SJSA1 (cell line): ENCODE results near the gene LRP6. TPM values are rescaled to one million over a fixed set of nuclear protein-coding genes. Genes with fewer than 3 reads are reported as not detected.
"Not testable (repeated sequence)": the region's sequence is repeated elsewhere in the genome, so short reads cannot be mapped to it uniquely, and the experiment has no call there.

Source experiments
- DNase-seq, 2 experiments: peaks; one replicate each; pipeline ENCODE4 v3.0.0-alpha.2; 2015 to 2020; ENCODE audit warnings: low spot score in 2 of 2, low read depth in 1 of 2
- H3K27ac ChIP-seq: fragments of 250-450 bp; sonication (Bioruptor Pico); 2 replicates; pipeline ENCODE4 v1.5.1; 2020; ENCODE audit warnings: mild to moderate bottlenecking, moderate library complexity
- H3K27me3 ChIP-seq: fragments of 250-450 bp; sonication (Bioruptor Pico); replicated peaks from 2 replicates; pipeline ENCODE4 v1.5.1; 2020; ENCODE audit warnings: mild to moderate bottlenecking, moderate library complexity
- H3K36me3 ChIP-seq: fragments of 250-450 bp; sonication (Bioruptor Pico); 2 replicates; pipeline ENCODE4 v1.5.1; 2020; ENCODE audit warnings: mild to moderate bottlenecking
- H3K4me1 ChIP-seq: fragments of 250-450 bp; sonication (Bioruptor Pico); replicated peaks from 2 replicates; pipeline ENCODE4 v1.6.1; 2021; ENCODE audit warnings: mild to moderate bottlenecking
- H3K4me3 ChIP-seq: fragments of 250-450 bp; sonication (Bioruptor Pico); 2 replicates; pipeline ENCODE4 v1.5.1; 2020; ENCODE audit warnings: mild to moderate bottlenecking
- H3K9me3 ChIP-seq: fragments of 250-450 bp; sonication (Bioruptor Pico); replicated peaks from 2 replicates; pipeline ENCODE4 v1.5.1; 2020; ENCODE audit warnings: mild to moderate bottlenecking
- total RNA-seq: library from RNA; depleted of rRNA; stranded (reverse); fragments of >200 nt; shearing (Covaris generic); gene quantifications from 2 replicates; pipeline ENCODE4 v1.2.3, GENCODE V29; 2014

The LRP6 gene
- total RNA-seq, 1 experiment from 2014 or later = 31.3 TPM

- Histone ChIP-seq H3K27ac (no peak overlapping the region), H3K4me1 (peaks cover 7% of the 10 kb centered on the region; the same call in 1 of the 2 replicates), H3K9me3 (no peaks in the 10 kb centered on the region), H3K36me3 (peaks cover 28% of the 10 kb centered on the region), H3K4me3 (no peak overlapping the region), H3K27me3 (no peaks in the 10 kb centered on the region)
- no peak for DNase-seq
Measured at GRCh38 chr12:12178559-12178958, 88.3 kb downstream of the LRP6 start.

- no peak for DNase-seq
Measured at GRCh38 chr12:12176402-12176801, 90.4 kb downstream of the LRP6 start.

GRCh38 chr12:12171991-12172511 is 94.8 kb downstream of the LRP6 start:
- H3K27me3 ChIP-seq = no peaks in the 10 kb centered on the region
- no peak overlapping the region for H3K27ac ChIP-seq
- H3K36me3 ChIP-seq = no peaks in the 10 kb centered on the region
- H3K4me3 ChIP-seq = no peak overlapping the region
- no peaks in the 10 kb centered on the region for H3K4me1 ChIP-seq
- no peaks in the 10 kb centered on the region for H3K9me3 ChIP-seq
- no peak for DNase-seq

More at GRCh38 chr12:12176402-12176801, 90.4 kb downstream of the LRP6 start:
- Histone ChIP-seq H3K9me3 (no peaks in the 10 kb centered on the region), H3K36me3 (peaks cover 18% of the 10 kb centered on the region), H3K27me3 (no peaks in the 10 kb centered on the region), H3K4me3 (no peak overlapping the region), H3K4me1 (no peaks in the 10 kb centered on the region), H3K27ac (no peak overlapping the region)

GRCh38 chr12:12167847-12168246 is 99.0 kb downstream of the LRP6 start:
- Histone ChIP-seq H3K27ac (no peak overlapping the region), H3K4me1 (no peaks in the 10 kb centered on the region), H3K36me3 (peaks cover 16% of the 10 kb centered on the region), H3K9me3 (no peaks in the 10 kb centered on the region), H3K27me3 (no peaks in the 10 kb centered on the region), H3K4me3 (no peak overlapping the region)
- no peak for DNase-seq

GRCh38 chr12:12166751-12167150 is 100.1 kb downstream of the LRP6 start:
- no peaks in the 10 kb centered on the region for H3K27me3 ChIP-seq
- H3K36me3 ChIP-seq = peaks cover 21% of the 10 kb centered on the region
- no peak overlapping the region for H3K4me3 ChIP-seq
- no peaks in the 10 kb centered on the region for H3K4me1 ChIP-seq
- no peaks in the 10 kb centered on the region for H3K9me3 ChIP-seq
- no peak for DNase-seq
- H3K27ac ChIP-seq = no peak overlapping the region

GRCh38 chr12:12159988-12160387 is 106.9 kb downstream of the LRP6 start:
- DNase-seq = no peak
- H3K27ac ChIP-seq = no peak overlapping the region

GRCh38 chr12:12158858-12159257 is 108.0 kb downstream of the LRP6 start:
- Histone ChIP-seq H3K27me3 (no peaks in the 10 kb centered on the region), H3K9me3 (no peaks in the 10 kb centered on the region), H3K4me1 (no peaks in the 10 kb centered on the region), H3K36me3 (peaks cover 66% of the 10 kb centered on the region), H3K4me3 (no peak overlapping the region), H3K27ac (no peak overlapping the region)
- DNase-seq = no peak

More at GRCh38 chr12:12159988-12160387, 106.9 kb downstream of the LRP6 start:
- no peaks in the 10 kb centered on the region for H3K4me1 ChIP-seq
- no peaks in the 10 kb centered on the region for H3K9me3 ChIP-seq
- H3K27me3 ChIP-seq = no peaks in the 10 kb centered on the region
- H3K4me3 ChIP-seq = no peak overlapping the region
- H3K36me3 ChIP-seq = peaks cover 66% of the 10 kb centered on the region

GRCh38 chr12:12157424-12157823 is 109.4 kb downstream of the LRP6 start:
- Histone ChIP-seq H3K4me3 (no peak overlapping the region), H3K4me1 (no peaks in the 10 kb centered on the region), H3K27ac (no peak overlapping the region), H3K36me3 (peaks cover 59% of the 10 kb centered on the region), H3K27me3 (no peaks in the 10 kb centered on the region), H3K9me3 (no peaks in the 10 kb centered on the region)
- DNase-seq = no peak

GRCh38 chr12:12156828-12157227 is 110.0 kb downstream of the LRP6 start:
- Histone ChIP-seq H3K27ac (no peak overlapping the region), H3K4me1 (no peaks in the 10 kb centered on the region), H3K9me3 (no peaks in the 10 kb centered on the region), H3K36me3 (peaks cover 55% of the 10 kb centered on the region), H3K4me3 (no peak overlapping the region), H3K27me3 (no peaks in the 10 kb centered on the region)
- no peak for DNase-seq

GRCh38 chr12:12156116-12156515 is 110.7 kb downstream of the LRP6 start:
- H3K9me3 ChIP-seq = no peaks in the 10 kb centered on the region
- no peak for DNase-seq
- H3K27me3 ChIP-seq = no peaks in the 10 kb centered on the region
- no peak overlapping the region for H3K27ac ChIP-seq
- H3K4me1 ChIP-seq = no peaks in the 10 kb centered on the region
- H3K4me3 ChIP-seq = no peak overlapping the region
- H3K36me3 ChIP-seq = peaks cover 54% of the 10 kb centered on the region

GRCh38 chr12:12153596-12153995 is 113.2 kb downstream of the LRP6 start:
- Histone ChIP-seq H3K36me3 (peaks cover 58% of the 10 kb centered on the region), H3K27me3 (no peaks in the 10 kb centered on the region), H3K9me3 (no peaks in the 10 kb centered on the region), H3K27ac (no peak overlapping the region), H3K4me3 (no peak overlapping the region), H3K4me1 (no peaks in the 10 kb centered on the region)
- DNase-seq = no peak

- Histone ChIP-seq H3K4me1 (no peaks in the 10 kb centered on the region), H3K9me3 (no peaks in the 10 kb centered on the region), H3K27me3 (no peaks in the 10 kb centered on the region), H3K36me3 (peaks cover 53% of the 10 kb centered on the region), H3K4me3 (no peak overlapping the region), H3K27ac (no peak overlapping the region)
- no peak for DNase-seq
Measured at GRCh38 chr12:12147111-12147510, 119.7 kb downstream of the LRP6 start.

GRCh38 chr12:12144531-12144930 is 122.3 kb downstream of the LRP6 start:
- DNase-seq, H3K27me3 ChIP-seq, H3K4me1 ChIP-seq: not testable (repeated sequence)

GRCh38 chr12:12141000-12141399 is 125.8 kb downstream of the LRP6 start:
- H3K27me3 ChIP-seq = no peaks in the 10 kb centered on the region
- H3K4me1 ChIP-seq = no peaks in the 10 kb centered on the region
- DNase-seq = no peak
- peaks cover 25% of the 10 kb centered on the region for H3K36me3 ChIP-seq
- no peak overlapping the region for H3K4me3 ChIP-seq
- H3K27ac ChIP-seq = no peak overlapping the region
- no peaks in the 10 kb centered on the region for H3K9me3 ChIP-seq

More at GRCh38 chr12:12144531-12144930, 122.3 kb downstream of the LRP6 start:
- peaks cover 43% of the 10 kb centered on the region for H3K36me3 ChIP-seq
- H3K27ac ChIP-seq, H3K9me3 ChIP-seq, H3K4me3 ChIP-seq: not testable (repeated sequence)
